Osteoblast (primary cell): ENCODE measurements around the gene CCDC92. TPM values are rescaled to one million over a fixed set of nuclear protein-coding genes. Genes with fewer than 3 reads are reported as not detected.

ENCODE experiments used
- DNase-seq: peaks from one replicate; pipeline ENCODE4 v3.0.0; 2011; ENCODE audit warnings: low spot score, mixed read lengths; ENCODE audit not compliant: insufficient read length; ENCODE audit errors: missing footprints
- H2AFZ ChIP-seq: 2 replicates; pipeline ENCODE4 v1.6.0; 2011; ENCODE audit warnings: mild to moderate bottlenecking, low read length
- H3K27ac ChIP-seq: 2 replicates; pipeline ENCODE4 v1.5.1; 2011; ENCODE audit warnings: mild to moderate bottlenecking, low read depth, low read length, moderate library complexity
- H3K27me3 ChIP-seq: 2 replicates; pipeline ENCODE4 v1.6.0; 2012; ENCODE audit warnings: mild to moderate bottlenecking, control low read depth, inconsistent platforms, low read length, moderate library complexity; ENCODE audit not compliant: insufficient read depth
- H3K36me3 ChIP-seq: 2 replicates; pipeline ENCODE4 v1.5.1; 2011; ENCODE audit warnings: mild to moderate bottlenecking, low read length, control low read depth, moderate library complexity; ENCODE audit not compliant: insufficient read depth
- H3K4me1 ChIP-seq: 2 replicates; pipeline ENCODE4 v1.5.1; 2011; ENCODE audit warnings: mild to moderate bottlenecking, low read length, control low read depth, moderate library complexity; ENCODE audit not compliant: insufficient read depth
- H3K4me2 ChIP-seq: 2 replicates; pipeline ENCODE4 v1.6.0; 2011; ENCODE audit warnings: mild to moderate bottlenecking, low read length; ENCODE audit not compliant: insufficient read depth
- H3K4me3 ChIP-seq: fragments of 200-600 bp; sonication (generic); 3 replicates; pipeline ENCODE4 v1.5.1; 2012; ENCODE audit warnings: mild to moderate bottlenecking, low read length, inconsistent platforms; ENCODE audit not compliant: insufficient read depth
- H3K79me2 ChIP-seq: 2 replicates; pipeline ENCODE4 v1.6.0; 2012; ENCODE audit warnings: mild to moderate bottlenecking, low read length, control low read depth, inconsistent platforms; ENCODE audit not compliant: insufficient read depth
- H3K9me3 ChIP-seq: 2 replicates; pipeline ENCODE4 v1.5.1; 2011; ENCODE audit warnings: low read depth, low read length, control low read depth
- H4K20me1 ChIP-seq: 2 replicates; pipeline ENCODE4 v1.6.0; 2012; ENCODE audit warnings: mild to moderate bottlenecking, low read length, control low read depth; ENCODE audit not compliant: insufficient read depth
- total RNA-seq: library from RNA; depleted of rRNA; stranded (reverse); fragments of >200 nt; gene quantifications from 2 replicates; pipeline ENCODE4 v1.2.3, GENCODE V29; 2012
- TF ChIP-seq, protein P1 (sequence below): IDR thresholded peaks from 2 replicates; pipeline ENCODE4 v1.5.1; 2011; ENCODE audit warnings: mild to moderate bottlenecking, low read depth, low read length, moderate library complexity; ENCODE audit errors: extremely low read depth

Gene CCDC92
- total RNA-seq, 1 donor = 25.7 TPM

DNA sequence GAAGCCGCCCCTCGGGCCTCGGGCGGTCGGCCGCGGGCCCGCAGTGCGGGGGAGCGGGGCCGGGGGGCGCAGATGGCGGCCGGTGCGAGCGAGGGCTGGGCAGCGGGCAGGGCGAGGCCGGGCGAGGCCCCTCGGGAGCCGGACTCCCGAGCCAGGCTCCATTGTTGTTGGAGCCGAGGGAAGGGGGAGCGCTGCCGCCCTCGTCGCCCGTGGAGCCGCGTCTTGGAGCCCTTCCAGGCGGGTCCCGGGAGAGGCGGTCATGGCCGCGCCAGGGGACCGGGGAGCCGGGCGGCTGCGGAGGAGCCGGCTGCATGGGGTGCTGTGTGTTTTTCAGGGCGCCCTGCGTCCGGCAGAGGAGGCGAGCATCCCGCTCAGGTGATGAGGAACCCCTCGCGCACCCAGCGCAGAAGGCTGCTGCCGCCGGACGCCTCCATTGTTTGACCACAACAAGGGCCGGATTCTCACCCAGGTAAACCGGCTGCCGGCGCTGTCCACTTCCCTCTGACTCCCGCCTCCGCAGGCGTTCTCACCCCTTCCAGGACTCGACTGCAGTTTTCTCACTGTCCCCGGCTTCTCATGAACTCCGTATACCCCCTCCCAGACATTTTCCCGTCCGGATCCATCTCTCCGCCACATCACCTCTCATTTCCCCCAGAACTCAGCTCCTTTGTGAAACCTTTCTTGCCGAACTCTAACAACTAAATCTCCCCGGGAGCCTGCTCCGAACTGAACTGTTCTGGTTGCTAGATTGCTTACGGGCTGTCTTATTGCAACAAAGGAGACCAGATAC lies 1.1 kb upstream of the CCDC92 start:
- H3K27ac ChIP-seq = peak overlapping the region; percentile 58
- H3K36me3 ChIP-seq = peaks cover 14% of the 10 kb centered on the region
- no peaks in the 10 kb centered on the region for H3K27me3 ChIP-seq
- peaks cover 46% of the 10 kb centered on the region for H3K79me2 ChIP-seq
- peaks cover 11% of the 10 kb centered on the region for H4K20me1 ChIP-seq
- peak overlapping the region; percentile 96 for H3K4me2 ChIP-seq
- no peaks in the 10 kb centered on the region for H3K9me3 ChIP-seq
- DNase-seq = peak; percentile 77
- TF ChIP-seq, protein P1, sequence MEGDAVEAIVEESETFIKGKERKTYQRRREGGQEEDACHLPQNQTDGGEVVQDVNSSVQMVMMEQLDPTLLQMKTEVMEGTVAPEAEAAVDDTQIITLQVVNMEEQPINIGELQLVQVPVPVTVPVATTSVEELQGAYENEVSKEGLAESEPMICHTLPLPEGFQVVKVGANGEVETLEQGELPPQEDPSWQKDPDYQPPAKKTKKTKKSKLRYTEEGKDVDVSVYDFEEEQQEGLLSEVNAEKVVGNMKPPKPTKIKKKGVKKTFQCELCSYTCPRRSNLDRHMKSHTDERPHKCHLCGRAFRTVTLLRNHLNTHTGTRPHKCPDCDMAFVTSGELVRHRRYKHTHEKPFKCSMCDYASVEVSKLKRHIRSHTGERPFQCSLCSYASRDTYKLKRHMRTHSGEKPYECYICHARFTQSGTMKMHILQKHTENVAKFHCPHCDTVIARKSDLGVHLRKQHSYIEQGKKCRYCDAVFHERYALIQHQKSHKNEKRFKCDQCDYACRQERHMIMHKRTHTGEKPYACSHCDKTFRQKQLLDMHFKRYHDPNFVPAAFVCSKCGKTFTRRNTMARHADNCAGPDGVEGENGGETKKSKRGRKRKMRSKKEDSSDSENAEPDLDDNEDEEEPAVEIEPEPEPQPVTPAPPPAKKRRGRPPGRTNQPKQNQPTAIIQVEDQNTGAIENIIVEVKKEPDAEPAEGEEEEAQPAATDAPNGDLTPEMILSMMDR = no peak
- peak overlapping the region; percentile 80 for H3K4me3 ChIP-seq
- H3K4me1 ChIP-seq = peaks cover 38% of the 10 kb centered on the region
- peak overlapping the region; percentile 82 for H2AFZ ChIP-seq

GRCh38 chr12:123971770-123972456 lies 718 bp downstream of the CCDC92 start:
- H3K27me3 ChIP-seq = no peaks in the 10 kb centered on the region
- H3K4me3 ChIP-seq = peak overlapping the region; percentile 77
- peaks cover 63% of the 10 kb centered on the region for H3K79me2 ChIP-seq
- peak overlapping the region; percentile 91 for H3K4me2 ChIP-seq
- DNase-seq = peak; percentile 48
- TF ChIP-seq, protein P1 = no peak
- H2AFZ ChIP-seq = peak overlapping the region; percentile 64
- peaks cover 5% of the 10 kb centered on the region for H3K36me3 ChIP-seq
- H3K27ac ChIP-seq = peak overlapping the region; percentile 42
- no peaks in the 10 kb centered on the region for H3K9me3 ChIP-seq
- peaks cover 14% of the 10 kb centered on the region for H4K20me1 ChIP-seq
- H3K4me1 ChIP-seq = peaks cover 56% of the 10 kb centered on the region

- Histone ChIP-seq H2AFZ (peak overlapping the region; percentile 64), H3K79me2 (peaks cover 62% of the 10 kb centered on the region), H4K20me1 (peaks cover 16% of the 10 kb centered on the region)
Measured at GRCh38 chr12:123971449-123971769, 1.2 kb downstream of the CCDC92 start.

More at GRCh38 chr12:123971449-123971769, 1.2 kb downstream of the CCDC92 start:
- peaks cover 61% of the 10 kb centered on the region for H3K4me1 ChIP-seq
- H3K9me3 ChIP-seq = no peaks in the 10 kb centered on the region
- TF ChIP-seq, protein P1 = no peak
- DNase-seq = peak; percentile 68
- no peaks in the 10 kb centered on the region for H3K27me3 ChIP-seq
- peaks cover 5% of the 10 kb centered on the region for H3K36me3 ChIP-seq
- peak overlapping the region; percentile 42 for H3K27ac ChIP-seq
- peak overlapping the region; percentile 91 for H3K4me2 ChIP-seq
- H3K4me3 ChIP-seq = peak overlapping the region; percentile 77
